MM.1S (cell line): ENCODE results near the gene TANK.

Source experiments
- DNase-seq: peaks from one replicate; pipeline ENCODE4 v3.0.0-alpha.2; 2015
- H2AFZ ChIP-seq: fragments of 300-600 bp; sonication (generic); 2 replicates; pipeline ENCODE4 v1.6.0; 2016; ENCODE audit warnings: antibody characterized with exemption, low read length
- H3F3A ChIP-seq: fragments of 300-600 bp; sonication (generic); 2 replicates; pipeline ENCODE4 v1.6.1; 2016; ENCODE audit warnings: mild to moderate bottlenecking, antibody characterized with exemption, low read length, moderate library complexity, mixed read lengths; ENCODE audit not compliant: insufficient read depth
- H3K27ac ChIP-seq: fragments of 300-600 bp; sonication (generic); 2 replicates; pipeline ENCODE4 v1.5.1; 2016; ENCODE audit warnings: mild to moderate bottlenecking, low read length
- H3K27me3 ChIP-seq: fragments of 300-600 bp; sonication (generic); replicated peaks from 2 replicates; pipeline ENCODE4 v1.6.0; 2016; ENCODE audit warnings: low read length; ENCODE audit not compliant: insufficient read depth
- H3K36me3 ChIP-seq: fragments of 300-600 bp; sonication (generic); replicated peaks from 2 replicates; pipeline ENCODE4 v1.6.1; 2016; ENCODE audit warnings: mild to moderate bottlenecking, low read length, mixed read lengths; ENCODE audit not compliant: insufficient read depth
- H3K4me1 ChIP-seq: fragments of 300-600 bp; sonication (generic); 2 replicates; pipeline ENCODE4 v1.6.1; 2016; ENCODE audit warnings: low read length, mixed read lengths
- H3K4me2 ChIP-seq: fragments of 300-600 bp; sonication (generic); 2 replicates; pipeline ENCODE4 v1.6.0; 2016; ENCODE audit warnings: low read depth, low read length
- H3K4me3 ChIP-seq: fragments of 300-600 bp; sonication (generic); 2 replicates; pipeline ENCODE4 v1.5.1; 2016; ENCODE audit warnings: low read length, mixed read lengths
- H3K79me2 ChIP-seq: fragments of 300-600 bp; sonication (generic); 2 replicates; pipeline ENCODE4 v1.6.1; 2016; ENCODE audit warnings: mixed run types, low read length, mixed read lengths
- H3K9ac ChIP-seq: fragments of 300-600 bp; sonication (generic); 2 replicates; pipeline ENCODE4 v1.6.1; 2016; ENCODE audit warnings: low read length, mixed read lengths
- H3K9me2 ChIP-seq: fragments of 300-600 bp; sonication (generic); replicated peaks from 2 replicates; pipeline ENCODE4 v1.6.1; 2016; ENCODE audit warnings: mild to moderate bottlenecking, low read length, mixed read lengths; ENCODE audit not compliant: insufficient read depth
- H3K9me3 ChIP-seq: fragments of 300-600 bp; sonication (generic); replicated peaks from 2 replicates; pipeline ENCODE4 v1.6.1; 2016; ENCODE audit warnings: mild to moderate bottlenecking, low read length, mixed read lengths; ENCODE audit not compliant: insufficient read depth
- H4K20me1 ChIP-seq: fragments of 300-600 bp; sonication (generic); 2 replicates; pipeline ENCODE4 v1.6.1; 2016; ENCODE audit warnings: mild to moderate bottlenecking, low read length, moderate library complexity, mixed read lengths; ENCODE audit not compliant: insufficient read depth
- CTCF ChIP-seq: fragments of 300-600 bp; sonication (generic); IDR thresholded peaks from 2 replicates; pipeline ENCODE4 v1.5.1; 2016; ENCODE audit warnings: antibody characterized with exemption, low read length, mixed read lengths
- EZH2 ChIP-seq: fragments of 300-600 bp; sonication (generic); optimal IDR thresholded peaks from 2 replicates; pipeline ENCODE3; 2017; ENCODE audit warnings: low read depth, mild to moderate bottlenecking, antibody characterized with exemption, low read length, mixed read lengths
- EZH2phosphoT487 ChIP-seq: fragments of 300-600 bp; sonication (generic); IDR thresholded peaks from 2 replicates; pipeline ENCODE4 v1.6.1; 2018; ENCODE audit warnings: antibody characterized with exemption, low read length

TANK gene

GRCh38 chr2:161147856-161148255, 12.4 kb upstream of the TANK start:
- Histone ChIP-seq H3K79me2 (no peaks in the 10 kb centered on the region), H3F3A (no peaks in the 10 kb centered on the region), H3K4me1 (no peaks in the 10 kb centered on the region), H3K9me3 (no peaks in the 10 kb centered on the region), H4K20me1 (no peaks in the 10 kb centered on the region), H3K27ac (no peak overlapping the region), H3K4me2 (no peak overlapping the region), H3K9ac (no peak overlapping the region), H2AFZ (no peak overlapping the region), H3K27me3 (no peaks in the 10 kb centered on the region), H3K4me3 (no peak overlapping the region), H3K9me2 (no peaks in the 10 kb centered on the region), H3K36me3 (no peaks in the 10 kb centered on the region)
- TF ChIP-seq EZH2 (no peak), EZH2phosphoT487 (no peak), CTCF (no peak)
- DNase-seq, result no peak

- Histone ChIP-seq H3K27me3 (no peaks in the 10 kb centered on the region), H3K4me1 (no peaks in the 10 kb centered on the region), H2AFZ (no peak overlapping the region), H4K20me1 (no peaks in the 10 kb centered on the region), H3K9me3 (no peaks in the 10 kb centered on the region), H3K9me2 (no peaks in the 10 kb centered on the region), H3K79me2 (no peaks in the 10 kb centered on the region), H3K4me2 (no peak overlapping the region), H3F3A (no peaks in the 10 kb centered on the region), H3K9ac (no peak overlapping the region), H3K4me3 (no peak overlapping the region), H3K36me3 (no peaks in the 10 kb centered on the region), H3K27ac (no peak overlapping the region)
- TF ChIP-seq CTCF, result no peak
- TF ChIP-seq EZH2phosphoT487, result no peak
- TF ChIP-seq EZH2, result no peak
- DNase-seq, result no peak
These were observed 9.5 kb upstream of the TANK start for GRCh38 chr2:161150704-161151103.

GRCh38 chr2:161152302-161152701, 7.9 kb upstream of the TANK start:
- H4K20me1 ChIP-seq, result no peaks in the 10 kb centered on the region
- H2AFZ ChIP-seq, result no peak overlapping the region
- H3K4me3 ChIP-seq, result no peak overlapping the region
- no peak overlapping the region for H3K9ac ChIP-seq
- no peaks in the 10 kb centered on the region for H3K36me3 ChIP-seq
- H3F3A ChIP-seq, result no peaks in the 10 kb centered on the region
- no peak for DNase-seq
- no peaks in the 10 kb centered on the region for H3K9me2 ChIP-seq
- H3K4me2 ChIP-seq, result no peak overlapping the region
- no peaks in the 10 kb centered on the region for H3K27me3 ChIP-seq
- no peaks in the 10 kb centered on the region for H3K4me1 ChIP-seq
- no peak for TF ChIP-seq EZH2
- no peak for TF ChIP-seq EZH2phosphoT487
- no peak for TF ChIP-seq CTCF
- H3K9me3 ChIP-seq, result no peaks in the 10 kb centered on the region
- no peak overlapping the region for H3K27ac ChIP-seq
- no peaks in the 10 kb centered on the region for H3K79me2 ChIP-seq
